HT1080 (cell line): ENCODE results near the gene PDZRN4. TPM values are rescaled to one million over a fixed set of nuclear protein-coding genes. Genes with fewer than 3 reads are reported as not detected.
"Not testable (repeated sequence)": the region's sequence is repeated elsewhere in the genome, so short reads cannot be mapped to it uniquely, and the experiment has no call there.

ENCODE experiments used
- DNase-seq: peaks from one replicate; pipeline ENCODE4 v3.0.0-alpha.2; 2015; ENCODE audit warnings: low read depth
- polyA plus RNA-seq, 2 experiments: library from polyadenylated mRNA; depleted of rRNA; stranded (reverse); fragments of >200 nt; gene quantifications; 2 replicates each; pipeline ENCODE4 v1.2.3, GENCODE V29; 2015
- total RNA-seq: library from RNA; depleted of rRNA; stranded (reverse); fragments of >200 nt; shearing (Covaris generic); gene quantifications from 2 replicates; pipeline ENCODE4 v1.2.3, GENCODE V29; 2014; rRNA removed

PDZRN4 gene
- not detected in 2 replicates for total RNA-seq
- polyA plus RNA-seq (2015; cell fraction: cytosol; rRNA removed), result not detected in 2 replicates
- polyA plus RNA-seq (2015; cell fraction: nucleus; rRNA removed), result not detected in 2 replicates

- no peak for DNase-seq
These were observed at the start of gene PDZRN4 for GRCh38 chr12:41188058-41188840. Gene PDZRN4, plus strand, starts transcription at chr12:41188320.

GRCh38 chr12:41140117-41140516 lies 48.0 kb upstream of the PDZRN4 start:
- no peak for DNase-seq

GRCh38 chr12:41141104-41141503 lies 47.0 kb upstream of the PDZRN4 start:
- no peak for DNase-seq

- DNase-seq, result no peak
These were observed 45.7 kb upstream of the PDZRN4 start for GRCh38 chr12:41142376-41142775.

- peak; percentile 15 for DNase-seq
These were observed 36.3 kb upstream of the PDZRN4 start for GRCh38 chr12:41151793-41152192.

- no peak for DNase-seq
These were observed 25.7 kb upstream of the PDZRN4 start for GRCh38 chr12:41162461-41162860.

GRCh38 chr12:41167701-41168100 lies 20.4 kb upstream of the PDZRN4 start:
- no peak for DNase-seq

- no peak for DNase-seq
These were observed 13.5 kb upstream of the PDZRN4 start for GRCh38 chr12:41174602-41175001.

GRCh38 chr12:41179507-41179906 lies 8.6 kb upstream of the PDZRN4 start:
- DNase-seq, result not testable (repeated sequence)

- no peak for DNase-seq
These were observed 3.3 kb upstream of the PDZRN4 start for GRCh38 chr12:41184864-41185263.

- DNase-seq, result no peak
These were observed 2.1 kb upstream of the PDZRN4 start for GRCh38 chr12:41186026-41186425.

GRCh38 chr12:41188841-41189394 lies 798 bp downstream of the PDZRN4 start:
- no peak for DNase-seq

GRCh38 chr12:41189395-41190251 lies 1.5 kb downstream of the PDZRN4 start:
- DNase-seq, result no peak

- DNase-seq, result no peak
These were observed 2.2 kb downstream of the PDZRN4 start for GRCh38 chr12:41190338-41190737.

GRCh38 chr12:41191549-41191948 lies 3.4 kb downstream of the PDZRN4 start:
- not testable (repeated sequence) for DNase-seq

- DNase-seq, result no peak
These were observed 5.2 kb downstream of the PDZRN4 start for GRCh38 chr12:41193311-41193710.

GRCh38 chr12:41202051-41202450 lies 13.9 kb downstream of the PDZRN4 start:
- DNase-seq, result no peak

- no peak for DNase-seq
These were observed 17.1 kb downstream of the PDZRN4 start for GRCh38 chr12:41205070-41205709.

GRCh38 chr12:41206298-41206697 lies 18.2 kb downstream of the PDZRN4 start:
- DNase-seq, result no peak

GRCh38 chr12:41211448-41211847 lies 23.3 kb downstream of the PDZRN4 start:
- no peak for DNase-seq

GRCh38 chr12:41212625-41213024 lies 24.5 kb downstream of the PDZRN4 start:
- no peak for DNase-seq
